Mesendoderm (in vitro differentiated cells): ENCODE data around the gene PRKAR2B.

ENCODE experiments used
- DNase-seq: peaks from one replicate; pipeline ENCODE4 v3.0.0; 2013
- H2AK5ac ChIP-seq: 2 replicates; pipeline ENCODE4 v1.6.1; 2013; ENCODE audit warnings: low read length, inconsistent platforms
- H2BK120ac ChIP-seq: 2 replicates; pipeline ENCODE4 v1.6.1; 2013; ENCODE audit warnings: low read depth, mild to moderate bottlenecking, low read length, moderate library complexity, mixed read lengths
- H2BK15ac ChIP-seq: replicated peaks from 2 replicates; pipeline ENCODE4 v1.6.1; 2013; ENCODE audit warnings: low read depth, mild to moderate bottlenecking, moderate library complexity
- H2BK5ac ChIP-seq: 2 replicates; pipeline ENCODE4 v1.6.1; 2013; ENCODE audit warnings: low read length, inconsistent platforms
- H3K18ac ChIP-seq: 2 replicates; pipeline ENCODE4 v1.6.1; 2013; ENCODE audit warnings: mild to moderate bottlenecking, low read length, mixed read lengths
- H3K23ac ChIP-seq: one replicate; pipeline ENCODE4 v1.6.1; 2013; ENCODE audit warnings: low read length
- H3K27ac ChIP-seq: 2 replicates; pipeline ENCODE4 v1.5.1; 2013; ENCODE audit warnings: low read depth, mild to moderate bottlenecking, inconsistent platforms, low read length, moderate library complexity
- H3K27me3 ChIP-seq: 2 replicates; pipeline ENCODE4 v1.6.1; 2013; ENCODE audit warnings: low read length, control low read depth, mild to moderate bottlenecking, inconsistent platforms; ENCODE audit not compliant: insufficient read depth, poor library complexity
- H3K36me3 ChIP-seq: 2 replicates; pipeline ENCODE4 v1.6.1; 2013; ENCODE audit warnings: low read length, inconsistent platforms; ENCODE audit not compliant: control insufficient read depth, insufficient read depth
- H3K4ac ChIP-seq: one replicate; pipeline ENCODE4 v1.6.1; 2013; ENCODE audit warnings: low read depth, mild to moderate bottlenecking, low read length, moderate library complexity
- H3K4me1 ChIP-seq: 2 replicates; pipeline ENCODE4 v1.6.1; 2013; ENCODE audit warnings: low read depth, low read length, inconsistent platforms; ENCODE audit not compliant: control insufficient read depth
- H3K4me2 ChIP-seq: 2 replicates; pipeline ENCODE4 v1.6.1; 2013; ENCODE audit warnings: low read length
- H3K4me3 ChIP-seq: 2 replicates; pipeline ENCODE4 v1.5.1; 2013; ENCODE audit warnings: mild to moderate bottlenecking, low read length
- H3K56ac ChIP-seq: one replicate; pipeline ENCODE4 v1.6.1; 2013; ENCODE audit warnings: low read length
- H3K79me1 ChIP-seq: 2 replicates; pipeline ENCODE4 v1.6.1; 2013; ENCODE audit warnings: low read length, inconsistent platforms
- H3K79me2 ChIP-seq: 2 replicates; pipeline ENCODE4 v1.6.1; 2013; ENCODE audit warnings: mild to moderate bottlenecking, low read length; ENCODE audit not compliant: control insufficient read depth, insufficient read depth
- H3K9ac ChIP-seq: 2 replicates; pipeline ENCODE4 v1.6.1; 2013; ENCODE audit warnings: low read length, inconsistent platforms
- H4K5ac ChIP-seq: one replicate; pipeline ENCODE4 v1.6.1; 2013; ENCODE audit warnings: low read length
- H4K8ac ChIP-seq: one replicate; pipeline ENCODE4 v1.6.1; 2013; ENCODE audit warnings: low read depth, mild to moderate bottlenecking, control low read depth, low read length, moderate library complexity
- whole genome bisulfite sequencing: extraction: QIAGEN DNeasy Blood & Tissue Kit; methylation state at CpG from one replicate; pipeline ENCODE4 v1.1.7; 2013; ENCODE audit warnings: low lambda C conversion rate, missing lambda C conversion rate; ENCODE audit not compliant: insufficient coverage; ENCODE audit errors: extremely low coverage; 5-methylcytosine and 5-hydroxymethylcytosine counted together

The PRKAR2B gene

DNA sequence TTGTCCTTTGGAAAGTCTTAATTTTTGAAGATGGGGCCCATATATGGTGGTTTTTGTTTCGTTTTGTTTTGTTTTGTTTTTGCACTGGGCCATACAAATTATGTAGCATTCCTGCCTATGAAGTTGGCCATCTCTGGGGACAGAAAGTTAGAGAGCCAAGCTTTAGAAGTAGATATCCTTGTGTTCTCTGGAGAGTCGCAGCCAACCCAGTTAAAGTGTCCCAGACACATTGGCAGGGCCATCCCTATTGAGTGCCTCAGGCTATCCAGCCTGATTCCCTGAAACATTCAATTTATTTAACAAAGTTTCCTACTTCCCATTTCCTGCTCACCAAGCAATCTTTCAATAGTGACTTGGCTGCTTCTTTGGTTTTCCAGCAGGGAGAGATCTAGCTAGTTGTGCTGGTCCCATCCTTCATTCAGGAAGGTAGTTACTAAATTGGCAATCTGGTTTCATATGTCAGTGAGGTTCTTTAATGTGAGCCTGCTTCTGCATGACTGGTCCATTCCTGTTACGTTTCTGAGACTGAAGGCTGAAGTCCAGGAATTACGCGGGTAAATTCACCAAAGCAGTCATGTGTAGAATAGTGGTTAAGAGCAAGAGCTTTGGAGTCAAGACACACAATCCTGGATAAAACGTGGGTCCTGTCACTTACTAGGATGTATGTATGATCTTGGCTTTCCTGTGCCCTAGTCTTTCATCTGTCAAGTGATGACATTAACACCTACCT lies 75.0 kb downstream of the PRKAR2B start:
- no peak overlapping the region for H2BK15ac ChIP-seq
- H3K79me2 ChIP-seq = no peaks in the 10 kb centered on the region
- no peak overlapping the region for H3K4me2 ChIP-seq
- H3K36me3 ChIP-seq = no peaks in the 10 kb centered on the region
- no peak overlapping the region for H2BK120ac ChIP-seq
- H4K8ac ChIP-seq = no peak overlapping the region
- H4K5ac ChIP-seq = no peak overlapping the region
- H2BK5ac ChIP-seq = no peak overlapping the region
- H3K23ac ChIP-seq = no peak overlapping the region
- H3K79me1 ChIP-seq = no peaks in the 10 kb centered on the region
- no peak overlapping the region for H3K9ac ChIP-seq
- H3K27ac ChIP-seq = no peak overlapping the region
- no CpG with 5 or more reads among the region's 6 CpGs for WGBS
- no peak overlapping the region for H2AK5ac ChIP-seq
- H3K4me3 ChIP-seq = no peak overlapping the region
- no peaks in the 10 kb centered on the region for H3K4me1 ChIP-seq
- H3K4ac ChIP-seq = no peak overlapping the region
- H3K27me3 ChIP-seq = no peaks in the 10 kb centered on the region
- H3K18ac ChIP-seq = no peak overlapping the region
- no peak overlapping the region for H3K56ac ChIP-seq
- no peak for DNase-seq

DNA sequence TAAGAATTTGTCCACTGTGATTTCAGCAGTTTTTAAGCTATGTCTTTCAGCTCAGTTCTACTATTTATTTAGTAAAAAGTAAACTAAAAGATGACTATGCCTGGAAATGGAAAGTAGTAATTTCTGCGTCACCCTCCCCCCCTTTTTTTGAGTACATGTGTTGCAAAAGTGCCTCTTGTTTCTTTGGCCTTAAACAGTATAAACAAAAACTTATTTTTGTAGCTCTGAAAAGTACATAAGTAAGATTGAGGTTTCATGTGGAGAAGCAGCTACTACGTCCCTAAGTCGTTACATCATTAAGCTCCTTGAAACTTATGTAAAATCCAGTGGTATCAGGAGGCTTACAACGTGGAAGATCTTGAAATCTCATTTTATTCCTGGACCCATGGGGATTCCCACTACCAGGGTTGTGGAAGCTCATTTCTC lies 78.0 kb downstream of the PRKAR2B start:
- Histone ChIP-seq H3K27me3 (no peaks in the 10 kb centered on the region), H3K79me2 (no peaks in the 10 kb centered on the region), H3K27ac (no peak overlapping the region), H3K36me3 (no peaks in the 10 kb centered on the region), H3K79me1 (no peaks in the 10 kb centered on the region), H2BK5ac (no peak overlapping the region), H2AK5ac (no peak overlapping the region), H3K56ac (no peak overlapping the region), H3K4me3 (no peak overlapping the region), H3K4ac (no peak overlapping the region), H4K5ac (no peak overlapping the region), H2BK120ac (no peak overlapping the region), H2BK15ac (no peak overlapping the region), H3K23ac (no peak overlapping the region), H3K4me1 (no peaks in the 10 kb centered on the region), H3K4me2 (no peak overlapping the region), H4K8ac (no peak overlapping the region), H3K9ac (no peak overlapping the region), H3K18ac (no peak overlapping the region)
- no CpG with 5 or more reads among the region's 4 CpGs for WGBS
- no peak for DNase-seq

DNA sequence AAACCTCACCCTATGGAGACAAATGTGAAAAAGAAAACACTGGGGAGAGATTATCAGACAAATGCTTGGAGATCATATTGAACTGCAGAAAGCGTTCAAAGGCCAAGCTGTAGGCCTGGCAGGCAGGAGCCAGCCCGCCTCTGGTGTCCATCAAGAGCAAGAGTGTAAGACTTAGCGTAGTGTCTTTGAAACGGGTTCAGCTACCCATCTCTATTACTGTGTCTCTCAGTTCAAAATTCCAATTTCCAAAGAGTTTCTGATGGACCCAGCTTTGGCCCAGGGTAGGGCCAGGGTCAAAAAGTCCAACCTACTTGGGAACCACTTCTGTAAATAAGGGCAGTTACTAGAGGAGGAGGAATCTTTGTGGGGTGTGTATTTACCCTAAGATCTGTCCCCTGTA lies 78.9 kb downstream of the PRKAR2B start:
- WGBS = no CpG with 5 or more reads among the region's 4 CpGs
- no peak overlapping the region for H3K27ac ChIP-seq

DNA sequence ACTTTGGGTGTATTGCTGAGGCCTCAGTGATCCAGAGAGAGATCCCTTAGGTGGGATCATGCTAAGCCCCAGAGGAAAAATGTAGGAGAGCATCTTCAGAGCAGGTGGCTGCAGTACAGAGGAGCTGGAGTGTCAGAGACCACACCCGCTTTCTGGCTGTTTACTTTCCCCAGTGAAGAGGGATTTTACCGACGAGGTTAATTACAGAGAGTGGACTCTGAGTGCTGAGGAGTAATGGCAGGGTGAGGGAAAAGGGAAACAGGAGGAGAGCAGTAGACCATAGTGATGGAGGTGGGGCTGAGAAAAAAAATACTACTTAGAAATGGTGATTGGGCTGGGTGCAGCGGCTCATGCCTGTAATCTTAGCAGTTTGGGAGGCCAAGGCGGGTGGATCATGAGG lies 81.0 kb downstream of the PRKAR2B start:
- no peak overlapping the region for H3K27ac ChIP-seq
- H2BK15ac ChIP-seq = no peak overlapping the region
- H3K4me1 ChIP-seq = no peaks in the 10 kb centered on the region
- no peak overlapping the region for H2AK5ac ChIP-seq
- no peak for DNase-seq
- H4K8ac ChIP-seq = no peak overlapping the region
- no CpG with 5 or more reads among the region's 5 CpGs for WGBS
- H3K4ac ChIP-seq = no peak overlapping the region
- H3K56ac ChIP-seq = no peak overlapping the region
- no peak overlapping the region for H3K23ac ChIP-seq
- no peaks in the 10 kb centered on the region for H3K27me3 ChIP-seq
- no peaks in the 10 kb centered on the region for H3K79me1 ChIP-seq
- H3K18ac ChIP-seq = no peak overlapping the region
- H2BK120ac ChIP-seq = no peak overlapping the region
- no peaks in the 10 kb centered on the region for H3K36me3 ChIP-seq
- H3K4me2 ChIP-seq = no peak overlapping the region
- H3K4me3 ChIP-seq = no peak overlapping the region
- no peak overlapping the region for H4K5ac ChIP-seq
- H2BK5ac ChIP-seq = no peak overlapping the region
- no peaks in the 10 kb centered on the region for H3K79me2 ChIP-seq
- H3K9ac ChIP-seq = no peak overlapping the region

More for the DNA sequence above, 78.9 kb downstream of the PRKAR2B start:
- Histone ChIP-seq H3K36me3 (no peaks in the 10 kb centered on the region), H3K4me2 (no peak overlapping the region), H3K23ac (no peak overlapping the region), H2AK5ac (no peak overlapping the region), H3K27me3 (no peaks in the 10 kb centered on the region), H4K8ac (no peak overlapping the region), H2BK15ac (no peak overlapping the region), H3K18ac (no peak overlapping the region), H3K4me1 (no peaks in the 10 kb centered on the region), H3K56ac (no peak overlapping the region), H3K79me1 (no peaks in the 10 kb centered on the region), H3K9ac (no peak overlapping the region), H2BK5ac (no peak overlapping the region), H3K79me2 (no peaks in the 10 kb centered on the region), H4K5ac (no peak overlapping the region), H3K4me3 (no peak overlapping the region), H2BK120ac (no peak overlapping the region), H3K4ac (no peak overlapping the region)
- no peak for DNase-seq

DNA sequence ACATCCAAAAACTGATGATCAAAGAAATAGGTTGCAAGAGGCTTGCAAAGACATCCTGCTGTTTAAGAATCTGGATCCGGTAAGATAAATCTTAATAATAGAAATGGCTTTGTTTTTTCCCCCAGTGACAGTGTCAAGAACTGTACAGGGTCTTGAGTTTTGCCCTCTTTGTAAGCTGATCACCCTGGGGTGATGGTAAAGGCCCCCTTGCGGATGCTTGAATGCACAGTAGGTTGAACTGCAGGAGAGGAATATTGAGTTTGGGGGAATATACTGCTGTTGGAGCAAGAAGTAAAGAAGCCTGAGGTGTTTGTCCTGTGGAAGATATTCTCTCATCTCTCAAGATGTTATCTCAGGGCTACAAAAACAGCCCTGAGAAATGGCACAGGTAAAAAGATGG lies 83.7 kb downstream of the PRKAR2B start:
- no peak overlapping the region for H2BK120ac ChIP-seq
- H2AK5ac ChIP-seq = no peak overlapping the region
- H3K9ac ChIP-seq = no peak overlapping the region
- no peak overlapping the region for H3K18ac ChIP-seq
- no peak overlapping the region for H3K4ac ChIP-seq
- no peak overlapping the region for H2BK5ac ChIP-seq
- no peaks in the 10 kb centered on the region for H3K27me3 ChIP-seq
- no peak overlapping the region for H4K5ac ChIP-seq
- H3K79me1 ChIP-seq = no peaks in the 10 kb centered on the region
- no peak overlapping the region for H3K56ac ChIP-seq
- H3K36me3 ChIP-seq = no peaks in the 10 kb centered on the region
- no peak overlapping the region for H3K4me3 ChIP-seq
- no peak overlapping the region for H3K4me2 ChIP-seq
- H3K27ac ChIP-seq = no peak overlapping the region
- H3K4me1 ChIP-seq = peaks cover 2% of the 10 kb centered on the region
- H3K23ac ChIP-seq = no peak overlapping the region
- no CpG with 5 or more reads among the region's 2 CpGs for WGBS
- DNase-seq = no peak
- no peak overlapping the region for H4K8ac ChIP-seq
- H2BK15ac ChIP-seq = no peak overlapping the region
- H3K79me2 ChIP-seq = no peaks in the 10 kb centered on the region

DNA sequence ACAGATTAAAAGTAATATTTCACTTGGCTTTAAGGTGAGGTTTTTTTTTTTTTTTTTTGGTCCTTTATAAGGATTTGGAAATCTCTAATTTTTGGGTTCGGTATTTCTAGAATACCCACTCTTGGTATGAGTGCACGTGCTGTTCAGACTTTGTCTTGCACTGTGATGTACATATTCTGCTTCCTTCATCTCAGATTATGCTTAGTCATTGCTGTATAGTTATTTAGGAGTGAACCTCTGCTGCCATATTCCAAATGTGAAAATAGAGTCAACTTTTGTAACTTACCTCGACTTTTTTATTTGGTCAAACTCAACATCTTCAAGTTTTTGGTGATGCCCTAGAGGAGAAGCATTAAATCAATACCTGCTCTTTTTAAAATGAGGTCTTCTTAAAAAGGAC lies 84.2 kb downstream of the PRKAR2B start:
- H2AK5ac ChIP-seq = no peak overlapping the region
- no peak overlapping the region for H4K5ac ChIP-seq
- H3K4me1 ChIP-seq = peaks cover 2% of the 10 kb centered on the region
- H3K56ac ChIP-seq = no peak overlapping the region
- no peaks in the 10 kb centered on the region for H3K79me1 ChIP-seq
- no peak overlapping the region for H3K23ac ChIP-seq
- H2BK15ac ChIP-seq = no peak overlapping the region
- DNase-seq = no peak
- H3K27ac ChIP-seq = no peak overlapping the region
- no peak overlapping the region for H2BK5ac ChIP-seq
- H3K9ac ChIP-seq = no peak overlapping the region
- no peaks in the 10 kb centered on the region for H3K79me2 ChIP-seq
- H3K4me3 ChIP-seq = no peak overlapping the region
- no CpG with 5 or more reads among the region's 3 CpGs for WGBS
- no peak overlapping the region for H3K18ac ChIP-seq
- no peak overlapping the region for H2BK120ac ChIP-seq
- H3K27me3 ChIP-seq = no peaks in the 10 kb centered on the region
- H3K4ac ChIP-seq = no peak overlapping the region
- no peaks in the 10 kb centered on the region for H3K36me3 ChIP-seq
- H3K4me2 ChIP-seq = no peak overlapping the region
- H4K8ac ChIP-seq = no peak overlapping the region
